HG03457 (cell line): ENCODE measurements around the gene TCIRG1.

ENCODE experiments used
- ATAC-seq: cut with Tn5 transposase; IDR thresholded peaks from one replicate; pipeline ENCODE4 v1.9.1; 2021; ENCODE audit warnings: moderate number of reproducible peaks; ENCODE audit not compliant: unreplicated experiment

TCIRG1 gene

DNA sequence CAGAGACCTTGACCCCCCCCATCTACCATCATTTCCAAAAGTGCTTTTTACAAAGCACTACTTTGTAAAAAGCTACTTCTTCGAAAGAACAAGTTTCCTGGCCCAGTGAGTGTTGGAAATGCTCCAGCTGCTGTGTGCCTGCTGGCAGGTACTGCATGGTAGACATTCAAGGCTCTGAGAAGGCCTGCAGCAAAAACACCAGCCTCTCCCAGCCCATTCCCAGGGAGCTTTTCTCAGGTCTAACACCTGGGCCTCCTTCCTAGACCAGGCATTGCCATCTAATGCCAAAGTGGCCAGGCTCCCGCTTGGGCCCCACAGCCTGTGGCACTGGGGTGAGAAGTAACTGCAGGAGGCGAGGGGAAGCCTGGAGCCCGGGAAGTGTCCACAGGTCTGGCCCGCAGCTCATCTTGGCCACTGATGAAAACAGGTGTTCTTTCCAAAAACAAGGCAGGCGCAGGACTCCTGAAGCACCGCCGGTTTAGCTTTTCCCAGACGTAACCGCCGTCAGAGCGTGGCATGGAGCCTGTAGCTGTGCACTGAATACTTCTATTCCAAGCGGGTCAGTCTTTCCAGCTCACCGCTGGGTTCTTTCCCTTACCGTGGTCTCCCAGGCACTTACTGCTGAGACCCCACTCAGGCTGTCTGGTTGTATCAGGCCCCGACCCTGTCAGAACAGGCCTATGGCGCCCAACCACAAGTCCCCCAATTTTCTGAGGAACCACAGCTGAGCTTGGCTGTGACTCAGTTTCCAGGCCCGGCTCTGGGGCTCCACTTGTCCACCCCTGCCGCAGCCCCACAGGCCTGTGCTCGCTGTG is 1.2 kb upstream of the TCIRG1 start:
- ATAC-seq: no peak

DNA sequence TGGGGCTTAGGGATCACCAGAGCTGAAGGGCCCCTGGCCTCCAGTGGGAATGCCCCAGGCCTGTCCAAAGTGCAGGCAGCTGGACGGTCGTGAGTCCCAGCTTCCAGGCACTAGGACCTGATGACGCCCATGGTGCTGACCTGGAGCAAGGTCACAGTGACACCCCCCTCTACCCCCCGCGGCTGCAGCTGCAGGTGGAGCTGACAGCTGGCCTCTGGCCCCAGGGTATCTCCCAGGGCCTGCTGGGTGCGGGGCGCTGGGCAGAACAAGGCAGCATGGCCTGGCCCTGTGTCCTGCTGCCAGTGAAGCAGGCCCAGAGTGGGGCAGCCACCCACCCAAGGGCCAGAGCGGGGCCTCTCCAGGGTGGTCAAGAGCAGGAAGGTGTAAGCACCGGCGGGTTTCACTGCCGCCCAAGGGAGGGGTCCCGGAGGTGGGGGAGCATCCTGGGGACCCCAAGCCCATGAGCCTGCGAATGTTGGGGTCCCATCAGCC is 553 bp upstream of the TCIRG1 start:
- no peak for ATAC-seq

DNA sequence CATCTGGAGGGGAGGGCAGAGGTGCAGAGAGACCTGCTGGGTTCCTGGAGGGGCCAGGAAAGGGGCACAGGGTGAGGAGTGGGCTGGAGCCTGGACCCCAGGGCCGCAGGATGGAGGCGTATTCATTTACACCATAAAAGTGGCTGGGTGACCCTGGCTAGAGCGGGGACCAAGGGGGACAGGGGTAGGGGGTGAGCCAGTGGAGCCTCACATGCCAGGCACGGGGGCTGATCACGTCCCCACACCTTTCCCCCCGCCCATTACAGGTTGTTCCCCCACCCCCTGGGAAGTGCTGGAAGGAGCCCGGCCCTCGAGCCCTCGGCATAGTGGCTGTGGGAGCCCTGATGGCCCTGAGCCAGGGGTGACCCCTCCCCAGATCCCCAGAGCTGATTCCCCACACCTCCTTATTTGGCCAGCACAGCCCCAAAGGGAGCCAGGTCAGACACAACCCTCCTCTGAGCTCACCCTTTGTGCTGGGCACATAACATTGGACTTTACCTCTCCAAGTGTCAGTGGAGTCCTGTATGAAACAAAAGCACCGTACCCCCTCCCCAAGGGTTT is 781 bp downstream of the TCIRG1 start:
- no peak for ATAC-seq

DNA sequence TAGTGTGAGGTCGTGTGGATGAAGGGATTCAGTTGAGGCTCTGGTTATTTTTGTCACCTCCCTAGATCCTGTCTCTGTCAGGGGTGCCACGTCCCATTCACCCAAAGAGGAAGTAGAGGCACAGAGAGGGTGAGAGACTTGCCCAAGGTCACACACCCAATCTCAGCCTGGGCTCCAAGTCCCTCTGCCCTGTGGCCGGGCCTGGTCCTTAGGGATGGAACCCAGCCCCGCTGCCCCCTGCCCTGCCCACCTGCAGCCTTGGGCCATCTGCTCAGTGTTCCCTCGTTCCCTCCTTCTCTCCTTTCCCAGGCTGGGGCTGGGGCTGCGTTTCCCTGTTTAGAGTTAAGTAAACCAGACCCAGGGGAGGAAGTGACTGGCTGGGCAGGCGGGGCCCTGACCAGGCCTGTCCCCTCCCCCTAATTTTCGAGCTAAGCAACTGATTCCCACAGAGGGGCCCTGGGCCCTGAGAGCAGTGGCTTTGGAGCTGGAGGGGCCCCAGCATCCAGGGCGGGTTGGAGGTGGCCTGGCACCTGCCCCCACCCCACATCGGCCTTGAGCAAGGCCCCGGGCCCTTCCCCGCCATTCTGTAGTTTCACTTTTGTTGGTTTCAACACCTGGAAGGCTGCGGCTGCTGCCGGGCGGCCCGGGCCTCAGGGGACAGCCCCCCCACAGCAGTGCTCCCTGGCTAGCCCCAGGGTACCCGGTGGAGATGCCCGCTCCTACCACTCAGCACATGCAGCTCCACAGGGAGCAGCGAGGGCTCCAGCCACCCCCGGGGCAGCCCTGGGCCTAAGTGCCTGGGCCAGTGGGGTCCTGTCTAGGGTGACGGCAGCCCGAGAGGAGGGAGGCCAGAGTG is 1.5 kb downstream of the TCIRG1 start:
- ATAC-seq: no peak

DNA sequence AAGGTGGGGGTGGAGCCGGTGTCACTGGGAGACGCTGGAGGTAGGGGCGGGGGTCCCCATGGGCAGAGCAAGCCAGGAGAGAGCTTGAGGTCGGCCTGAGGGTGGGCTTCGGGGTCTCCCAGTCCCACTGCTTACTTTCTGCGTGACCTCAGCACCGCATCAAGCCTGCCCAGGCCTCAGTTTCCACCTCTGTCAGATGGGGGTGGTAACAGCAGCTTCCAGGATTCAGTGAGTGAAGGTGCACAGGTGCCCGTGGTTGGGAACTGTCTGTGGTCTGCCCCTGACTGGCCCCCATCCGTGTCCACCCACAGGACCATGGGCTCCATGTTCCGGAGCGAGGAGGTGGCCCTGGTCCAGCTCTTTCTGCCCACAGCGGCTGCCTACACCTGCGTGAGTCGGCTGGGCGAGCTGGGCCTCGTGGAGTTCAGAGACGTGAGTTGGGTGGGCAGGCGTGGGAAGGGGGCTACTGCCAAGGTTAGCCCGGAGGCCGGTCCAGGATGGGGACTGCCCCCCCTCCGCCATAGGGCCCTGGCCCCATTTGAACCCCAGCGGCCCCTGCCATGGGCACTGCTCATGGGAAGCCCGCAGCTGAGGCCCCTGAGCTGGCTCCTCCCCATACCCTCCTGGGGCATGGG is 2.2 kb downstream of the TCIRG1 start:
- ATAC-seq: no peak

DNA sequence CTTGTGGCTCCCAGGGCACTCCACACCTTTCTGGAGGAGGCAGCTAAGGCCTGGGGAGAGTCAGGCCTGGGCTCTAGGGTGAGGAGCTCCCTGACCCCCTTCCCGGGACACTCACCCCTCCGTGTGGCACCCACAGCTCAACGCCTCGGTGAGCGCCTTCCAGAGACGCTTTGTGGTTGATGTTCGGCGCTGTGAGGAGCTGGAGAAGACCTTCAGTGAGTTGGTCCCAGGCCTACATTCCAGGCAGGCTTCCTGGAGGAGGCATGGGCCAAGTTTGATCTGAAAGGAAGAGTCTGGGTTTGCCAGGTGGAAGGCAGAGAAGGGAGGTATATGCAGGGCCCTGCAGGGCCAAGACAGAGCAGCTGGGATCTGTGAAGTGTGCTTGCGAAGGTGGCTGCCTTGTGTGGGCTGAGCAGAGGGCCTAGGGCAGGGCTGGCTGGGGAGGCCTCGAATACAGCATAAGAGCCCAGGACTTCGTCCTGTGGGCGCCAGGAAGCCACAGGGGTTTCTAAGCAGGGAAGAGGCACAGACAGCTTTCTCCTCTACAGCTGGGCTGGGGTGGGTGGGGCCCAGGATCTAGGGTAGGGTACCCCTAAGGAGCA is 2.9 kb downstream of the TCIRG1 start:
- no peak for ATAC-seq

DNA sequence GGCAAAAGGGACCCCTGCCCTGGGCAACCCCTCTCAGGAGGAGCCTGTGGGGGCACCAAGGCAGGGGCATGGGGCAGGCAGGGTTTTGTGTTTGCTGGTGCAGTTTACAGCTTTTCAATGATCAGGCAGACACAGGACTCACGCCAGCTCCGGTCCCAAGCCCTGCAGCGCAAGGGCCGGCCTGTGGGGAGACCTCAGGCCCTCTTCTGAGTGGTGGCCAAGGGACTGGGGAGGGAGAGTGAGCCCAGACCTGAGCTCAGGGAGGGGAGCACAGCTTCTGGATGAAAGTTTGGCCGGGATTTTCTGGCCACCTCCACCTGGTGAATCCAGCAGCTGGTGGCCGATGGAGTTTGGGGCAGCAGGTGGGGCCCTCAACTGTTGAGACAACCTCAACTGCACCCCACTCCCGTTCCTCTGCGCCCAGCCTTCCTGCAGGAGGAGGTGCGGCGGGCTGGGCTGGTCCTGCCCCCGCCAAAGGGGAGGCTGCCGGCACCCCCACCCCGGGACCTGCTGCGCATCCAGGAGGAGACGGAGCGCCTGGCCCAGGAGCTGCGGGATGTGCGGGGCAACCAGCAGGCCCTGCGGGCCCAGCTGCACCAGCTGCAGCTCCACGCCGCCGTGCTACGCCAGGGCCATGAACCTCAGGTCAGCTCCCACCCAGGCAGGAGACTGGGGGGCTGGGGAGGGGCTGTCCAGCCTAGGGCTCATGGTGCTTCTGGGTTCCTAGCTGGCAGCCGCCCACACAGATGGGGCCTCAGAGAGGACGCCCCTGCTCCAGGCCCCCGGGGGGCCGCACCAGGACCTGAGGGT is 3.6 kb downstream of the TCIRG1 start:
- no peak for ATAC-seq

DNA sequence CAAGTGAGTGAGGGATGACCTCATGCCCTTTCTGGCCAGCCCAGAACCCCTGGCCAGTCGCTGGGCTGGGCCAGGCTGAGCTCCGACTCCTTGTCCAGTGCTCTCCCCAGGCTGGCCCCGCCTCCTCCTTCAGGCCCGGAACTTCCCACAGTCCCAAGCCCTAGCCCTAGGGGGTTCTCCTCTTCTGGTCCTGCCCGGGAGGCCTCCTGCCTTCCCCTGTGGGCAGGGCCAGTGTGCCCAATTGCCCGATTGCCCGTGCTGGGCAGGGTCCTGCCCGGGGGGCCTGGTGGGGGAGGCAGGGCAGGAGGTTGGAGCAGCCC is 4.2 kb downstream of the TCIRG1 start:
- ATAC-seq: no peak

DNA sequence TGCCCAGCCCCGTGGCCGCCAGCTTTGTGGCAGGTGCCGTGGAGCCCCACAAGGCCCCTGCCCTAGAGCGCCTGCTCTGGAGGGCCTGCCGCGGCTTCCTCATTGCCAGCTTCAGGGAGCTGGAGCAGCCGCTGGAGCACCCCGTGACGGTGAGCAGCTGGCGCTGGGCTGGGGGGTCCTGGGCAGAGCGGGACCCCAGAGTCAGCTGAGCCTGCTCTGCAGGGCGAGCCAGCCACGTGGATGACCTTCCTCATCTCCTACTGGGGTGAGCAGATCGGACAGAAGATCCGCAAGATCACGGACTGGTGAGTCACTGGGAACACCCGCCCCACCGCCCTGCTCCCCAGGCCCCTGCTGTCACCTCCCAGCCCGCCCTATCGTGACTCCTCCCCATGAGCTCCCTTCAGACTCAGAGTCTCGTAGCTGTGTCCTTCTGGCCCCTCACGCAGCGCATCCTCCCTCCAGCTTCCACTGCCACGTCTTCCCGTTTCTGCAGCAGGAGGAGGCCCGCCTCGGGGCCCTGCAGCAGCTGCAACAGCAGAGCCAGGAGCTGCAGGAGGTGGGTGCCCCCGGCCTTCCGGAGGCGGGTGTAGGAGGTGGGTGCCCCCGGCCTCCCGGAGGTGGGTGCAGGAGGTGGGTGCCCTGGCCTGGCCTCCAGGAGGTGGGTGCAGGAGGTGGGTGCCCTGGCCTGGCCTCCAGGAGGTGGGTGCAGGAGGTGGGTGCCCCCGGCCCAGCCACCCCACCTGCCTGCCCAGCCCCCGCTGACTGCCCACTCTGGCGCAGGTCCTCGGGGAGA is 4.7 kb downstream of the TCIRG1 start:
- ATAC-seq: no peak

DNA sequence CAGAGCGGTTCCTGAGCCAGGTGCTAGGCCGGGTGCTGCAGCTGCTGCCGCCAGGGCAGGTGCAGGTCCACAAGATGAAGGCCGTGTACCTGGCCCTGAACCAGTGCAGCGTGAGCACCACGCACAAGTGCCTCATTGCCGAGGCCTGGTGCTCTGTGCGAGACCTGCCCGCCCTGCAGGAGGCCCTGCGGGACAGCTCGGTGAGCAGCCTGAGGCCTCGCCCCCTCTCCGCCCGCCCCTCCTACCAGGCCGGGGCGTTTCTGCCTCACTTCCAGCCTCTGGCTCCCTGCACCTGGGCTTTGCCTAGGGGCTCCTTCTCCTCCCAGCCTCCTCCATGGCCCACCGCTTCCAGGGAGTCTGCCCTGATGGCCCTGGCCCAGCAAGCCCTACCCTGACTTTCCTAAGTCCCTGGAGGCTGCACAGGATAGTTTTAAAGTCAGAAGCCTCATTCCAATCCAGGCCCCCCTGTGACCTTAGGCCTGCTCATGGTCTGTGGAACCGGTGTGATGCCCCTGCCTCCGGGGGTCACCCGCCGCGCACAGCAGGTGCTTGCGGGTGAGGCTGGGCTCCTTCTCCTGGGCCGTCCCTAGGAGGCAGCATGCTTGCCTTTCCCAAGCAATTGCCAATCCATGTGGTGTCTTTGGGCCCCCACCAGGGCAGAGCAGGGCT is 5.5 kb downstream of the TCIRG1 start:
- no peak for ATAC-seq

DNA sequence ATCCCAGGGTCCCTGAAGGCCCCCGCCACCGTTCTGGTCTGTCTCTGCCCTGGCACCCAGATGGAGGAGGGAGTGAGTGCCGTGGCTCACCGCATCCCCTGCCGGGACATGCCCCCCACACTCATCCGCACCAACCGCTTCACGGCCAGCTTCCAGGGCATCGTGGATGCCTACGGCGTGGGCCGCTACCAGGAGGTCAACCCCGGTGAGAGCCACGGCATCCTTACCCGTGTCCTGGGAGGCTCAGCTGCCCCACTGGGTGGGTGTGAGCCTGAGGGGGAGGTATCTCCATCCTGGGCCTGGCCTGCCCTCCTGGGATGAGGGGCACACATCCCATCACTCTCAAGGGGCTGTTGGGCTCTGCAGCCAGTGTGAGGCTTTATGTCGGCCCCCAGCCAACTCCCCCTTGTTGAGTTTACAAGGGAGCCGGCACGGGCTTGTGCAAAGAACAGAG is 6.1 kb downstream of the TCIRG1 start:
- no peak for ATAC-seq

DNA sequence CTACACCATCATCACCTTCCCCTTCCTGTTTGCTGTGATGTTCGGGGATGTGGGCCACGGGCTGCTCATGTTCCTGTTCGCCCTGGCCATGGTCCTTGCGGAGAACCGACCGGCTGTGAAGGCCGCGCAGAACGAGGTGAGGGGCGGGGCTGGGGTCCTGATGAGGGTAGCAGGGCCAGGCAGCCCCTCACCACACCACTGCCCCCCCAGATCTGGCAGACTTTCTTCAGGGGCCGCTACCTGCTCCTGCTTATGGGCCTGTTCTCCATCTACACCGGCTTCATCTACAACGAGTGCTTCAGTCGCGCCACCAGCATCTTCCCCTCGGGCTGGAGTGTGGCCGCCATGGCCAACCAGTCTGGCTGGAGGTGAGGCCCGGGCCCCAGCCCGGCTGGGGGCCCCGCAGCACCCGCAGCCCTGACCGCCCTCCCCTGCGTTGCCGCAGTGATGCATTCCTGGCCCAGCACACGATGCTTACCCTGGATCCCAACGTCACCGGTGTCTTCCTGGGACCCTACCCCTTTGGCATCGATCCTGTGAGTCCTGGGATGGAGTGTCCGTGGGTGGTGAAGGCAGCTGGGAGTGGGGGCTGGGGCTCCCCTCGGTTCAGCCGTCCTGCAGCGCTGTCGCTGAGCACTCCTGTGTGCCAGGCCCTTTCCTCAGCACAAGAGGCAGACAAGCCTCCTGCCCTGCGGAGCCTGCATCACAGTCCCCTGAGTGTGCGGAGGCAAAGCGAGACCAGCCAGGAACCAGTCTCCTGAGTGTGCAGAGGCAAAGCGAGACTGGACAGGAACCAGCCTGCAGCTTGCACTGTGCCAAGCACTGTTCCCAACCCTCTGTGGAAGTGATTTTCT is 8.8 kb downstream of the TCIRG1 start:
- ATAC-seq: no peak

DNA sequence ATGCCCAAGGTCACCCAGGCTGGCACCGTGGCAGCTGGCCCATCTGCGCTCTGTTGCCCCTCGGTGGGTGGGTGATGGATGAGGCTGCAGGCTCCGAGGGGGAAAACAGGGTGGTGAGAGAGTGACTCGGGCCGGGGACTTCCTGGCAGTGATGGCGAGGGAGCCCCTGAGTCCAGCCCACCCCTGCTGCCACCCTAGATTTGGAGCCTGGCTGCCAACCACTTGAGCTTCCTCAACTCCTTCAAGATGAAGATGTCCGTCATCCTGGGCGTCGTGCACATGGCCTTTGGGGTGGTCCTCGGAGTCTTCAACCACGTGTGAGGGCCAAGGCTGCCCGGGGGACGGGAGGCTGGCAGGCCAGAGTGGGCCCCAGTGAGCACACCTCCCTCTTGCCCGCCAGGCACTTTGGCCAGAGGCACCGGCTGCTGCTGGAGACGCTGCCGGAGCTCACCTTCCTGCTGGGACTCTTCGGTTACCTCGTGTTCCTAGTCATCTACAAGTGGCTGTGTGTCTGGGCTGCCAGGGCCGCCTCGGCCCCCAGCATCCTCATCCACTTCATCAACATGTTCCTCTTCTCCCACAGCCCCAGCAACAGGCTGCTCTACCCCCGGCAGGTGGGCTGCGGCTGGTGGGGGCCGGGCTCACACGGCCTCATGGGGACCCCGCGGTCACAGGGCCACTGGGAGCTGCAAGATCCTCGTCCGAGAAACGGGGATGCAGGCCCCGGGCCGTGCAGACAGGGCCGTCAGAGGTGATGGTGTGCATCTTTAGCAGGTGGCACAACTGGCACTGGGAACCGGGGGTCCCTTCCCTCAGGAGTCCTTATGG is 10.1 kb downstream of the TCIRG1 start:
- ATAC-seq: no peak

DNA sequence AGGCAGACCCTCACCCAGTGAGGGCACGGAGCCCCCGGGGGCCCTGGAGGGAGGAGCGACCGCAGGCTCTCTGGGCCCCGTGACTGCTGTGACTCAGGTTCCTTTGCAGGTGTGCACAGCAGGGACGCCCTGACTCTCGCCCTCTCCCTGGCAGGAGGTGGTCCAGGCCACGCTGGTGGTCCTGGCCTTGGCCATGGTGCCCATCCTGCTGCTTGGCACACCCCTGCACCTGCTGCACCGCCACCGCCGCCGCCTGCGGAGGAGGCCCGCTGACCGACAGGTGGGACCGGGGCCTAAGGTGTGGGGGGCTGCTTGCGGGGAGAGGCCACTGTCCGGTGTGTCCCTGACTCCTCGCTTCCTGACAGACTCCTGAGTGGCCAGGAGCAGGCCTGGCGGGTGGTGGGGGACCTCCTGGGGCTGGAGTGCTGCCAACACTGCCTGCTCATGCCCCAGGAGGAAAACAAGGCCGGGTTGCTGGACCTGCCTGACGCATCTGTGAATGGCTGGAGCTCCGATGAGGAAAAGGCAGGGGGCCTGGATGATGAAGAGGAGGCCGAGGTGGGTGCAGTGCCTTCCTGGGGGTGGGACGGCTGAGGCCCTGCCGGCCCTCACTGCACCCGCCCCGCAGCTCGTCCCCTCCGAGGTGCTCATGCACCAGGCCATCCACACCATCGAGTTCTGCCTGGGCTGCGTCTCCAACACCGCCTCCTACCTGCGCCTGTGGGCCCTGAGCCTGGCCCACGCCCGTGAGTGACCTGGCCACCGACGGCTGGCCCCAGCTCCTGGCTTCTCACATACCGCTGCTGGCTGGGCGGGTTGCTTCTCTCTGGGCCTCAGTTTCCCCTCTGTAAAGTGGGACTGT is 10.9 kb downstream of the TCIRG1 start:
- ATAC-seq: no peak

DNA sequence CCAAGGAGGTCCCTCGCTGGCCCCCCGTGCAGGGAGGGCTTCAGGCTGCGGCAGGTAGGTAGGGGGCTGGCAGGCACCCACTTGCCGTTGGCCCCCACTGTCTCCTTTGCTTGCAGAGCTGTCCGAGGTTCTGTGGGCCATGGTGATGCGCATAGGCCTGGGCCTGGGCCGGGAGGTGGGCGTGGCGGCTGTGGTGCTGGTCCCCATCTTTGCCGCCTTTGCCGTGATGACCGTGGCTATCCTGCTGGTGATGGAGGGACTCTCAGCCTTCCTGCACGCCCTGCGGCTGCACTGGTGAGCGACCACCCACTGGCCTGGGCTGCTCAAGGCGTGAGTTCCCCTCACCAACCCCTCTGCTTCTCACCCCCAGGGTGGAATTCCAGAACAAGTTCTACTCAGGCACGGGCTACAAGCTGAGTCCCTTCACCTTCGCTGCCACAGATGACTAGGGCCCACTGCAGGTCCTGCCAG is 11.6 kb downstream of the TCIRG1 start:
- no peak for ATAC-seq
